Measurements from ENCODE around the gene PRKAR2B. TPM values are rescaled to one million over a fixed set of nuclear protein-coding genes. Genes with fewer than 3 reads are reported as not detected.

Gene PRKAR2B
- total and polyA plus RNA-seq, 2 of the 4 experiments (the other 2 are of a cell fraction): 3.0 to 3.1 TPM

DNA sequence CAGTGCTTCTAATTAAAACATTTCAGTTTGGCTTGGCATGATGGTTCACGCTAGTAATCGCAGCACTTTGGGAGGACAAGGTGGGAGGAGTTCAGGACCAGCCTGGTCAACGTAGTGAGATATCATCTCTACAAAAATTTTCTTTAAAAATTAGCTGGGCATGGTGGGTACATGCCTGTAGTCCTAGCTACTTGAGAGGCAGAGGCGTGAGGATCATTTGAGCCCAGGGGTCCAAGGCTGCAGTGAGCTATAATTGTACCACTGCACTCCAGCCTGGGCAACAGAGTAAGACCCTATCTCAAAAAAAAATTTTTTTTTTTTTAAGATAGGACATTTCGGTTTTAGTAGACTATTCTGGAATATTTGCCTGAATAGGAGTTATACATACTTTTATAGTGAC, 136.7 kb downstream of the PRKAR2B start:
- Histone ChIP-seq H2AFZ (replicated peaks; ENCODE audit: low read length, poor library complexity) (no peak overlapping the region), H3K56ac (ENCODE audit: extremely low read depth, insufficient read depth, low read length) (no peak overlapping the region), H2AK9ac (replicated peaks; ENCODE audit: low read depth, low read length, poor library complexity) (no peak overlapping the region), H2BK5ac (ENCODE audit: low read depth, low read length, poor library complexity, severe bottlenecking) (no peak overlapping the region), H3K4me2 (ENCODE audit: low read depth, low read length) (no peak overlapping the region; the same call in 1 of the 2 replicates), H4K8ac (ENCODE audit: low read depth in 2 of 2, low read length in 2 of 2) (no peak overlapping the region), H2BK120ac (ENCODE audit: low read depth, low read length) (no peak overlapping the region), H3K36me3 (ENCODE audit: control insufficient read depth, insufficient read depth, low read length) (peaks cover 3% of the 10 kb centered on the region), H3K79me1 (ENCODE audit: low read depth in 1 of 2, low read length in 2 of 2) (peaks cover 10 to 38% of the 10 kb centered on the region in 2 experiments), H2AK5ac (ENCODE audit: low read depth, low read length) (0 out of 2 replicates have a peak overlapping the region, but pooled peaks have one; percentile 20), H3K27ac (ENCODE audit: insufficient read depth, low read length) (peak overlapping the region; percentile 41; the same call in 1 of the 2 replicates), H3K4me3 (ENCODE audit: insufficient read depth, low read depth, low read length) (no peak overlapping the region), H2BK20ac (ENCODE audit: low read depth, low read length) (no peak overlapping the region), H3K9me3 (ENCODE audit: control insufficient read depth, insufficient read depth, low read length) (no peaks in the 10 kb centered on the region), H3K4me1 (ENCODE audit: control insufficient read depth, insufficient read depth, low read length) (peaks cover 14% of the 10 kb centered on the region), H3K18ac (ENCODE audit: low read depth, low read length) (peak overlapping the region; percentile 53; the same call in 1 of the 2 replicates), H4K5ac (ENCODE audit: low read depth, low read length) (0 out of 2 replicates have a peak overlapping the region, but pooled peaks have one; percentile 56), H3K23ac (ENCODE audit: low read depth, low read length) (no peak overlapping the region), H3K14ac (replicated peaks; ENCODE audit: low read depth, low read length) (0 out of 2 replicates have a peak overlapping the region, but pooled peaks have one; percentile 36), H3K4ac (ENCODE audit: low read depth, low read length) (no peak overlapping the region), H3K27me3 (ENCODE audit: control insufficient read depth, insufficient read depth, low read length) (no peaks in the 10 kb centered on the region), H2BK15ac (ENCODE audit: low read depth, low read length) (no peak overlapping the region), H3K9ac (ENCODE audit: low read depth, low read length) (no peak overlapping the region), H4K91ac (ENCODE audit: insufficient read depth, low read depth, low read length) (no peak overlapping the region), H4K20me1 (ENCODE audit: insufficient read depth, low read length) (peaks cover 17% of the 10 kb centered on the region), H3K9me1 (ENCODE audit: insufficient read depth, low read length) (peaks cover 12% of the 10 kb centered on the region)
- TF ChIP-seq, protein P1, sequence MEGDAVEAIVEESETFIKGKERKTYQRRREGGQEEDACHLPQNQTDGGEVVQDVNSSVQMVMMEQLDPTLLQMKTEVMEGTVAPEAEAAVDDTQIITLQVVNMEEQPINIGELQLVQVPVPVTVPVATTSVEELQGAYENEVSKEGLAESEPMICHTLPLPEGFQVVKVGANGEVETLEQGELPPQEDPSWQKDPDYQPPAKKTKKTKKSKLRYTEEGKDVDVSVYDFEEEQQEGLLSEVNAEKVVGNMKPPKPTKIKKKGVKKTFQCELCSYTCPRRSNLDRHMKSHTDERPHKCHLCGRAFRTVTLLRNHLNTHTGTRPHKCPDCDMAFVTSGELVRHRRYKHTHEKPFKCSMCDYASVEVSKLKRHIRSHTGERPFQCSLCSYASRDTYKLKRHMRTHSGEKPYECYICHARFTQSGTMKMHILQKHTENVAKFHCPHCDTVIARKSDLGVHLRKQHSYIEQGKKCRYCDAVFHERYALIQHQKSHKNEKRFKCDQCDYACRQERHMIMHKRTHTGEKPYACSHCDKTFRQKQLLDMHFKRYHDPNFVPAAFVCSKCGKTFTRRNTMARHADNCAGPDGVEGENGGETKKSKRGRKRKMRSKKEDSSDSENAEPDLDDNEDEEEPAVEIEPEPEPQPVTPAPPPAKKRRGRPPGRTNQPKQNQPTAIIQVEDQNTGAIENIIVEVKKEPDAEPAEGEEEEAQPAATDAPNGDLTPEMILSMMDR (conservative IDR thresholded peaks at IDR 0.05; ENCODE audit: low read depth, low read length): no peak
- TF ChIP-seq RAD21 (IDR thresholded peaks at IDR 0.05; ENCODE audit: low read length) (no peak), CHD1 (IDR thresholded peaks at IDR 0.05; ENCODE audit: low read depth, low read length) (no peak), MAFK (IDR thresholded peaks at IDR 0.05; ENCODE audit: low read depth, low read length) (no peak), MXI1 (IDR thresholded peaks at IDR 0.05; ENCODE audit: borderline replicate concordance, low read depth, low read length) (no peak), RFX5 (IDR thresholded peaks at IDR 0.05; ENCODE audit: low read depth, low read length) (no peak), NFE2L2 (IDR thresholded peaks at IDR 0.05; ENCODE audit: low read depth, low read length) (no peak), MAZ (IDR thresholded peaks at IDR 0.05; ENCODE audit: borderline replicate concordance, low read depth, low read length) (no peak), BHLHE40 (IDR thresholded peaks at IDR 0.05; ENCODE audit: low read depth, low read length) (no peak), CEBPB (IDR thresholded peaks at IDR 0.05; ENCODE audit: low read depth, low read length) (no peak), RCOR1 (IDR thresholded peaks at IDR 0.05; ENCODE audit: insufficient replicate concordance, low read length) (no peak), POLR2A (IDR thresholded peaks at IDR 0.05; ENCODE audit: low read depth, low read length) (no peak), SMC3 (IDR thresholded peaks at IDR 0.05; ENCODE audit: low read depth, low read length) (no peak), FOS (IDR thresholded peaks at IDR 0.05; ENCODE audit: low read depth, low read length) (no peak)
- TF ChIP-seq, protein P2, sequence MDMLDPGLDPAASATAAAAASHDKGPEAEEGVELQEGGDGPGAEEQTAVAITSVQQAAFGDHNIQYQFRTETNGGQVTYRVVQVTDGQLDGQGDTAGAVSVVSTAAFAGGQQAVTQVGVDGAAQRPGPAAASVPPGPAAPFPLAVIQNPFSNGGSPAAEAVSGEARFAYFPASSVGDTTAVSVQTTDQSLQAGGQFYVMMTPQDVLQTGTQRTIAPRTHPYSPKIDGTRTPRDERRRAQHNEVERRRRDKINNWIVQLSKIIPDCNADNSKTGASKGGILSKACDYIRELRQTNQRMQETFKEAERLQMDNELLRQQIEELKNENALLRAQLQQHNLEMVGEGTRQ (IDR thresholded peaks at IDR 0.05; ENCODE audit: low read depth, low read length): no peak
- TF ChIP-seq, protein P3, sequence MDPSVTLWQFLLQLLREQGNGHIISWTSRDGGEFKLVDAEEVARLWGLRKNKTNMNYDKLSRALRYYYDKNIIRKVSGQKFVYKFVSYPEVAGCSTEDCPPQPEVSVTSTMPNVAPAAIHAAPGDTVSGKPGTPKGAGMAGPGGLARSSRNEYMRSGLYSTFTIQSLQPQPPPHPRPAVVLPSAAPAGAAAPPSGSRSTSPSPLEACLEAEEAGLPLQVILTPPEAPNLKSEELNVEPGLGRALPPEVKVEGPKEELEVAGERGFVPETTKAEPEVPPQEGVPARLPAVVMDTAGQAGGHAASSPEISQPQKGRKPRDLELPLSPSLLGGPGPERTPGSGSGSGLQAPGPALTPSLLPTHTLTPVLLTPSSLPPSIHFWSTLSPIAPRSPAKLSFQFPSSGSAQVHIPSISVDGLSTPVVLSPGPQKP (IDR thresholded peaks at IDR 0.05; ENCODE audit: borderline replicate concordance, low read depth, low read length): no peak
- in situ Hi-C loops (cut with MboI; ENCODE audit: low sequenced_read_pairs) (no loop called here), dilution Hi-C loops (cut with HindIII; ENCODE audit: low sequenced_read_pairs, unreplicated experiment) (no loop called here), intact Hi-C loops (cut with micrococcal nuclease) (no loop called here)
- ChIA-PET POLR2A (ENCODE audit: unreplicated experiment) (interaction anchor here (1.0 kb wide), 1 partner anchor 11 kb away, joined by 8 read pairs; no protein-coding TSS in a partner anchor), CTCF (interaction anchor here (0.7 kb wide), 2 partner anchors 394 to 413 kb away, joined by 3 read pairs; no protein-coding TSS in a partner anchor)
- DNase-seq (no peak), ATAC-seq (ENCODE audit: low read depth) (no peak)
- no TSS peak for BruUV-seq (replicated peaks)
- no CpG with 5 or more reads among the region's 5 CpGs for WGBS, 2 experiments (ENCODE audit: extremely low coverage in 2 of 2, insufficient read length in 1 of 2)

Data from IMR-90 (cell line).